ENCODE data around the gene DERA.

Gene DERA

DNA sequence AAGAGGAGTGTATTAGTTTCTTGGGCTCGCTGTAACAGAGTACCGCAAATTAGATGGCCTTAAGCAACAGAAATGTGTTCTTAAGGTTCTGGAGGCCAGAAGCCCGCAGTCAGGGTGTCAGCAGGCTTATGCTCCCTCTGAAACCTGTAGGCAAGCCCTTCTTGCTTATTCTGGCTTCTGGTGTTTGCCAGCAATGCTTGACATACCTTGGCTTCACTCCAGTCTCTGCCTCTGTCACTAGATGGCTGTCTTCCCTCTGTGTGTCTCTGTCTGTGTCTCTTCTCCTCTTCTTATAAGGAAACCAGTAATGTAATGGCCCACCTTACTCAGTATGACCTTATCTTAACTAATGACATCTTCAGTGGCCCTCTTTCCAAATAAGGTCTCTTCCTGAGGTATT lies 85.1 kb downstream of the DERA start:
- TF ChIP-seq, protein P1, sequence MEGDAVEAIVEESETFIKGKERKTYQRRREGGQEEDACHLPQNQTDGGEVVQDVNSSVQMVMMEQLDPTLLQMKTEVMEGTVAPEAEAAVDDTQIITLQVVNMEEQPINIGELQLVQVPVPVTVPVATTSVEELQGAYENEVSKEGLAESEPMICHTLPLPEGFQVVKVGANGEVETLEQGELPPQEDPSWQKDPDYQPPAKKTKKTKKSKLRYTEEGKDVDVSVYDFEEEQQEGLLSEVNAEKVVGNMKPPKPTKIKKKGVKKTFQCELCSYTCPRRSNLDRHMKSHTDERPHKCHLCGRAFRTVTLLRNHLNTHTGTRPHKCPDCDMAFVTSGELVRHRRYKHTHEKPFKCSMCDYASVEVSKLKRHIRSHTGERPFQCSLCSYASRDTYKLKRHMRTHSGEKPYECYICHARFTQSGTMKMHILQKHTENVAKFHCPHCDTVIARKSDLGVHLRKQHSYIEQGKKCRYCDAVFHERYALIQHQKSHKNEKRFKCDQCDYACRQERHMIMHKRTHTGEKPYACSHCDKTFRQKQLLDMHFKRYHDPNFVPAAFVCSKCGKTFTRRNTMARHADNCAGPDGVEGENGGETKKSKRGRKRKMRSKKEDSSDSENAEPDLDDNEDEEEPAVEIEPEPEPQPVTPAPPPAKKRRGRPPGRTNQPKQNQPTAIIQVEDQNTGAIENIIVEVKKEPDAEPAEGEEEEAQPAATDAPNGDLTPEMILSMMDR (IDR thresholded peaks at IDR 0.05; ENCODE audit: extremely low read depth, missing control alignments) = no peak

DNA sequence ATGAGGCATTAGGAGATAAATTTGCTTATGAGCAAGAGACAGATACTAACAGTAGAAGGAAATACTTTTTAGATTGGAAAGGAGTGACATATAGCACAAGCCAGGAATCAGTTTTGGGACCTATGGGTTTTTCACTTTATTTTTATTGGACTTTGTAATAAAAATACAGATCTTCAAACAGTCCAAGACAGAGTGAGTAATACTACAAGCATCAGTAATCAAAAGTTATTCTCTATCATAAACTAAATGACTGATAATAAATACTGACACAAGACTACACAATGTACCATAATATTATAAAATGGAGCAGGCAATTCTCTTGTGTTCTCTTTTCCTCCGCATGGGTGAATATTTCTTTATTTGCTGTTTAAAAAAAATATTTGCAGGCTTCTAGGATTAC lies 85.8 kb downstream of the DERA start:
- no peak for DNase-seq (ENCODE audit: low spot score)
- TF ChIP-seq, protein P1 (IDR thresholded peaks at IDR 0.05; ENCODE audit: extremely low read depth, missing control alignments) = no peak

More for the DNA sequence above, 85.1 kb downstream of the DERA start:
- DNase-seq (ENCODE audit: low spot score) = no peak

DNA sequence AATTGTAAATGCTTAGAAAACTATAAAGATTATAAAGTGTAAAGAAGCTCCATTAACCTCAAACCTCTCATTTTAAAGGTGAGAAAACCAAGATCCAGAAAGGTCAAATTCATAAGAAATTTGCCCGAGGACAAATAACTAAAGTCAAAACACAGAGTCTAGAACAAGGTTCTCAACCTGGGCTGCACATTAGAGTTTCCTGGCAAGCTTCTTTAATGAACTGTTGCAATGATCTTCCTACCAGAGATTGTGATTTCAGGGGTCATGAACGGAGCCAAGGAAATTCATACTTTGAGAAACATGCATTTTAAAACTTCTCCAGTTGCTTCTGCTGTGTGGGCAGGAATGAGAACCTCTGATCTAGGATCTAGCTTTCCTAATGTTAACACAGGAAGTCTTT lies 86.8 kb downstream of the DERA start:
- TF ChIP-seq, protein P1 (IDR thresholded peaks at IDR 0.05; ENCODE audit: extremely low read depth, missing control alignments) = no peak
- no peak for DNase-seq (ENCODE audit: low spot score)

DNA sequence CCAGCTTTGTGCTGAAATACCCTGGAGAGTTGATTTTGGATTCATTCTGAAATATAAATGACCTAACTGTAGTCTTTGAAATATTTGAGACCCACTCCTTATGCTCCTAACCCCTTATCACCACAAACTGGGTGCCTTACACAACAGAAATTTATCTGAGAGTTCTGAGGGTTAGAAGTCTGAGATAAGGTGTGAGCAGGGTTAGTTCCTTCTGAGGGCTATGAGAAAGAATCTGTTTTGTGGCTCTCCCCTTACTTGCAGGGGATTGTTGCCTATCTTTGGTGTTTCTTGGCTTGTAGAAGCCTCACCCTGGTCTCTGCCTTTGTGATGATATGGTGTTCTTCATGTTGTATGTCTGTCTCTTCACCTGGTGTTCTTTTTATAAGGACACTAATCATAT lies 91.7 kb downstream of the DERA start:
- DNase-seq (ENCODE audit: low spot score) = no peak
- TF ChIP-seq, protein P1 (IDR thresholded peaks at IDR 0.05; ENCODE audit: extremely low read depth, missing control alignments) = no peak

DNA sequence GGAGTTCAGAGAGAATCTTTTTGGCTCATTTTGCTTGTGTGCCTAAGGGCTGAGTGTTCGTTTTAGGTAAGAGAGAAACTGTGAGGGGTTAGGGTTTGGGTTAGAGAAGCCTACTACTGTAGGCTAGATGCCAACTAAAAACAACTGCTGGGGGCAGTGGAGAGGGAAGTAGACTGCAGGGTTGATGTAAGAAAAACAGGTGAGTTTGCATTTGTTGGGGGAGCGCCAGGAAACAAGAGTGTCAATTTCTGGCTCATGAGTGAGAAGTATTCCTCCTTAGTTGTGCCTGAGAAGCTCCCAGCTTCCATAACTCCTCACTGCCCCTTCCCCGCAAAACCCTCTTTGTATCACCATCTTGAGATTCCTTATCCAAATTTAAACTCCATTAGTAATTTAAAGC lies 92.3 kb downstream of the DERA start:
- TF ChIP-seq, protein P1 (IDR thresholded peaks at IDR 0.05; ENCODE audit: extremely low read depth, missing control alignments) = no peak
- no peak for DNase-seq (ENCODE audit: low spot score)

DNA sequence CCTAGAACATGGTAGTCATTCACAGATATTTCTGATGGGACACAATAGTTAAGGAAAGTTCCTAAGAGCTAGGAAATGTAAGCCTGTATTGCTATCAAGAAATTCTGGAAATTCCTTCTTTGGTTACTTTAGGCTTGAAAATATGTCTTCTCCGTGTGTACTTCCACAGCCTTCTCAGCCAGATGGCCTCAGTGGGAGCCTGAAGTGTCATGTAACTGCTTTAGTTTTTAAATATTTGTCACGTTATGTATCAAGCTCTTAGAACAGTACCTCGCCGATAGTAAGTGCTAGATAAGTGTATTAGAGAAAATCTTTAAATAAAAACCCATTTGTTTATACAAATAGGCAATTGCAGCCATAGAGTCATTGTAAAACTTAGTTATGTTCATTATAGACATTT lies 95.6 kb downstream of the DERA start:
- no peak for DNase-seq (ENCODE audit: low spot score)
- TF ChIP-seq, protein P1 (IDR thresholded peaks at IDR 0.05; ENCODE audit: extremely low read depth, missing control alignments) = no peak

DNA sequence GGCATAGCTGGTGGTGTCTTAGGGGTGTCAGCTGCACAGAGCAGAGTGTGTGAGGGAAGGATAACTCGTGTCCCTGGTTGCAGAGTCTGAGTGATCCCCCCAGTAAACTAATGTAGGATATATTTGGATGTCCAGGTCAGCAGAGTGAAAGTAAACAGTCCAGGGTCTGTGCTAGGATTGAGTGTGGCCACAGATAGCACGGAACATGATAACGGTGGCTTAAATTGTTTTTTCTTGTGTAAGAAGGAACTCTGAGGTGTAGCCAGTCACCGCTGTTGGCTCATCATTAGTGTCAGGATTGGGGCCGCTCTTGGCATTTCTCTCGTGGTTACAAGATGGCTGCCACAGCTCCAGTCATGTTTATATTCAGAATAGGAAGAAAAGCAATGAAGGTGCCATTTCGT lies 97.3 kb downstream of the DERA start:
- TF ChIP-seq, protein P1 (IDR thresholded peaks at IDR 0.05; ENCODE audit: extremely low read depth, missing control alignments) = no peak
- DNase-seq (ENCODE audit: low spot score) = no peak
